ENCODE data around the gene HTR1B.

HTR1B gene

GRCh38 chr6:77463308-77463860 lies at the start of gene HTR1B:
HTR1B (minus strand) TSS chr6:77463491; CDS start chr6:77463403, 88 bp downstream.
- DNase-seq = no peak

GRCh38 chr6:77512554-77512953 lies 49.3 kb upstream of the HTR1B start:
- DNase-seq = no peak

- DNase-seq = no peak
These were observed 48.6 kb upstream of the HTR1B start for GRCh38 chr6:77511860-77512259.

GRCh38 chr6:77502981-77503380 lies 39.7 kb upstream of the HTR1B start:
- DNase-seq = no peak

- DNase-seq = no peak
These were observed 29.2 kb upstream of the HTR1B start for GRCh38 chr6:77492530-77492929.

- no peak for DNase-seq
These were observed 24.6 kb upstream of the HTR1B start for GRCh38 chr6:77487808-77488425.

- no peak for DNase-seq
These were observed 19.7 kb upstream of the HTR1B start for GRCh38 chr6:77482981-77483380.

- no peak for DNase-seq
These were observed 11.7 kb upstream of the HTR1B start for GRCh38 chr6:77474973-77475372.

GRCh38 chr6:77474286-77474956 lies 11.1 kb upstream of the HTR1B start:
- no peak for DNase-seq

- no peak for DNase-seq
These were observed 7.7 kb upstream of the HTR1B start for GRCh38 chr6:77470983-77471382.

- DNase-seq = no peak
These were observed 5.6 kb upstream of the HTR1B start for GRCh38 chr6:77468939-77469338.

GRCh38 chr6:77466451-77467437 lies 3.5 kb upstream of the HTR1B start:
- DNase-seq = no peak

- no peak for DNase-seq
These were observed 2.8 kb upstream of the HTR1B start for GRCh38 chr6:77466055-77466450.

- DNase-seq = no peak
These were observed 1.2 kb upstream of the HTR1B start for GRCh38 chr6:77464495-77464867.

- DNase-seq = no peak
These were observed 687 bp upstream of the HTR1B start for GRCh38 chr6:77463861-77464494.

- no peak for DNase-seq
These were observed 658 bp downstream of the HTR1B start for GRCh38 chr6:77462359-77463307.

GRCh38 chr6:77461796-77462195 lies 1.5 kb downstream of the HTR1B start:
- DNase-seq = no peak

- DNase-seq = no peak
These were observed 4.9 kb downstream of the HTR1B start for GRCh38 chr6:77458421-77458820.

- DNase-seq = no peak
These were observed 5.5 kb downstream of the HTR1B start for GRCh38 chr6:77457720-77458349.

- DNase-seq = no peak
These were observed 6.6 kb downstream of the HTR1B start for GRCh38 chr6:77456531-77457248.
